ENCODE data around the gene CD1D. TPM values are rescaled to one million over a fixed set of nuclear protein-coding genes. Genes with fewer than 3 reads are reported as not detected.

CD1D gene
- total and polyA plus RNA-seq, 10 donors = 14.7 to 62.8 (median 24.1) TPM

DNA sequence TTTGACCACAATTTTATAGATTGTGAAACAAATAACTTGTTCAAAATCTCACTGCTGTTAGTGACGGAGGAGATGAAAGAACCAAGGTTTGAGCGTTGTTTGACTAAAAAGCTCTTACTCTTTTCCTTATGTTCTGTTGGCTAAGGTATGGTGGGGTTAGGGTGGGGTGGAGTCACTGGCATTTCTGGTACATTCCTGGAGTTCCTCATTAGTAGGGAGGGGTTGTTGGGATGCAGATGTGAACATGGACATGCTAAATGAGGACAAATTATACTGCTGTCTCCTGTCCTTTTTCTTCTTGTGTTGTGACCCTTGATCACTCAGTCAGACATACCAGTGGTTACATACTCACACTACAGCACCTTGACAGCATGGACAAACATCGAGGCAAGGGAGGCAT is 26.2 kb upstream of the CD1D start:
- 80 to 90% (median 86%) methylated on average over 3 of the region's 3 CpGs for WGBS, 5 donors
- TF ChIP-seq POLR2A (IDR thresholded peaks at IDR 0.05) (no peak), POLR2AphosphoS5 (IDR thresholded peaks at IDR 0.05) (no peak)
- TF ChIP-seq, protein P1, sequence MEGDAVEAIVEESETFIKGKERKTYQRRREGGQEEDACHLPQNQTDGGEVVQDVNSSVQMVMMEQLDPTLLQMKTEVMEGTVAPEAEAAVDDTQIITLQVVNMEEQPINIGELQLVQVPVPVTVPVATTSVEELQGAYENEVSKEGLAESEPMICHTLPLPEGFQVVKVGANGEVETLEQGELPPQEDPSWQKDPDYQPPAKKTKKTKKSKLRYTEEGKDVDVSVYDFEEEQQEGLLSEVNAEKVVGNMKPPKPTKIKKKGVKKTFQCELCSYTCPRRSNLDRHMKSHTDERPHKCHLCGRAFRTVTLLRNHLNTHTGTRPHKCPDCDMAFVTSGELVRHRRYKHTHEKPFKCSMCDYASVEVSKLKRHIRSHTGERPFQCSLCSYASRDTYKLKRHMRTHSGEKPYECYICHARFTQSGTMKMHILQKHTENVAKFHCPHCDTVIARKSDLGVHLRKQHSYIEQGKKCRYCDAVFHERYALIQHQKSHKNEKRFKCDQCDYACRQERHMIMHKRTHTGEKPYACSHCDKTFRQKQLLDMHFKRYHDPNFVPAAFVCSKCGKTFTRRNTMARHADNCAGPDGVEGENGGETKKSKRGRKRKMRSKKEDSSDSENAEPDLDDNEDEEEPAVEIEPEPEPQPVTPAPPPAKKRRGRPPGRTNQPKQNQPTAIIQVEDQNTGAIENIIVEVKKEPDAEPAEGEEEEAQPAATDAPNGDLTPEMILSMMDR (IDR thresholded peaks at IDR 0.05 in 8 of 11, conservative IDR thresholded peaks at IDR 0.05 in 3 of 11) = no peak
- intact Hi-C loops (cut with DNase I; ENCODE audit: low total_unique reads) = no loop called here

DNA sequence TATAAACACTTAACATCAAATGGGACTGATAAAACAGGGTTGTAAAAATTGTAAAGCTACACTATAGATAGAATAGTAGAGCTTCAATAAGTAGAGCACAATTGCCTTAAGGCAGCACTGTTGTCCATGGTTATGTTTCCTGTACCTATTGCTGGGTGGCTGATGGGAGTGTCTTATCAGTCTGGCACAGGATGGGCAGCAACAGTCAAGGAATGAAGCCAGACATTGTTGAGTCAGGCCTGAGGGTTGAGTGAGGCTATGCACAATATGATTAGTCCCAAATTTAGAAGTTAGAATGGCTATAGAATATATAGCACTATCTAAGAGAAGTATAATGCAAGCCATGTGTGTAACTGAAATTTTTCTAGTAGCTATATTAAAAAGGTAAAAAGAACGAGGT is 25.0 kb upstream of the CD1D start:
- intact Hi-C loops (cut with DNase I; ENCODE audit: low total_unique reads) = no loop called here
- no peak for DNase-seq
- no peak for TF ChIP-seq POLR2A (IDR thresholded peaks at IDR 0.05)
- TF ChIP-seq, protein P1 (IDR thresholded peaks at IDR 0.05 in 8 of 11, conservative IDR thresholded peaks at IDR 0.05 in 3 of 11) = no peak
- no peak for TF ChIP-seq POLR2AphosphoS5 (IDR thresholded peaks at IDR 0.05)
- WGBS, 5 donors = 79 to 100% (median 85%) methylated on average over 1 of the region's 1 CpG
- Histone ChIP-seq H3K4me1 (peaks cover 0 to 33% (median 11%) of the 10 kb centered on the region in 6 donors), H3K27me3 (replicated peaks in 1 of 7) (no peaks in the 10 kb centered on the region), H3K4me3 (no peak overlapping the region), H3K9me3 (no peaks in the 10 kb centered on the region), H3K36me3 (no peaks in the 10 kb centered on the region), H3K27ac (no peak overlapping the region)

More for the DNA sequence above, 26.2 kb upstream of the CD1D start:
- DNase-seq = no peak
- Histone ChIP-seq H3K36me3 (no peaks in the 10 kb centered on the region), H3K9me3 (no peaks in the 10 kb centered on the region), H3K4me3 (no peak overlapping the region), H3K4me1 (peaks cover 9 to 33% (median 19%) of the 10 kb centered on the region in 6 donors), H3K27me3 (replicated peaks in 1 of 7) (no peaks in the 10 kb centered on the region), H3K27ac (peak overlapping the region in 2 of 8 donors; percentile 37 to 47)

DNA sequence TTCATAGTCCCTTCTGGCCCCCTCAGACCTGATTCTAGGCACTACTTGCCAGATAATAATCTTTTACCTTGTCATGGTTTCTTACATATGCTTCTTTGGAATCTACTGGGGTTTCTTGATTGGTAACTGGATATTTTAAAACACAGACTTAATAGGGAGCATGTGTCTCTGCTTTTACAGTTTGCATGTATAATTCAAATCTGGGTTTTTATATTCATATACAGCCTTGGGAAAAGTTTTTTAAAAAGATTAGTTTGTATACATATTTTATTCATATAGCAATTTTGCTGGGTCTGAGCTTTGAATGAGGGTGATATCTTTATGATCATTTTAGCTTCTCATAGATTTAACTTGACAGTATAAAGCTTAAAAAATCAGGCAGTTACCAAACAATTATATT is 21.1 kb upstream of the CD1D start:
- no peak overlapping the region for H3K27ac ChIP-seq

DNA sequence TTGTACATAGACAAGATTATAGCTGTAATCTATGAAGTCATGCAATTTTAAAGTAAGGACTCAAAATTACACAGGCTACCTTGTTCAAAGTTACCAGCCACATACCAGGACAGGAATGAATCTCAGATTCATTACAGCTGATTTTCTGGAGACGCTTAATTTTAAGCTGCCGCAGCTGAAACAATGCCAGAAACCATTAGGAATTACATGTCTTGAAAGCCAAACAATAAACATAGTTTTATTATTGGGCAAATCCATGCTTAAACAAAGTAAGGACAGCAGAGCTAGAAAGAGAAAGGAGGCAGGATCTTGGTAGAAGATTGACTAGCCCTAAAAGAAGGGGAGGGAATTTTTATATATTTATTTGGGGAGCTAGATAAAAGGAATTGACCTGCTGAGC is 19.2 kb upstream of the CD1D start:
- WGBS, 5 donors = 81 to 95% (median 83%) methylated on average over 2 of the region's 2 CpGs
- H3K4me3 ChIP-seq = no peak overlapping the region
- H3K27ac ChIP-seq = no peak overlapping the region
- intact Hi-C loops (cut with DNase I; ENCODE audit: low total_unique reads) = no loop called here
- DNase-seq = no peak
- H3K9me3 ChIP-seq = no peaks in the 10 kb centered on the region
- TF ChIP-seq POLR2A (IDR thresholded peaks at IDR 0.05) = no peak
- TF ChIP-seq, protein P1 (IDR thresholded peaks at IDR 0.05 in 8 of 11, conservative IDR thresholded peaks at IDR 0.05 in 3 of 11) = no peak
- H3K4me1 ChIP-seq = peaks cover 0 to 43% (median 16%) of the 10 kb centered on the region in 6 donors
- H3K36me3 ChIP-seq = no peaks in the 10 kb centered on the region
- H3K27me3 ChIP-seq (replicated peaks in 1 of 7) = no peaks in the 10 kb centered on the region

More for the DNA sequence above, 21.1 kb upstream of the CD1D start:
- H3K4me1 ChIP-seq = peaks cover 0 to 43% (median 16%) of the 10 kb centered on the region in 6 donors
- H3K36me3 ChIP-seq = no peaks in the 10 kb centered on the region
- H3K4me3 ChIP-seq = no peak overlapping the region
- H3K9me3 ChIP-seq = no peaks in the 10 kb centered on the region
- intact Hi-C loops (cut with DNase I; ENCODE audit: low total_unique reads) = no loop called here
- DNase-seq = no peak
- TF ChIP-seq, protein P1 (IDR thresholded peaks at IDR 0.05 in 8 of 11, conservative IDR thresholded peaks at IDR 0.05 in 3 of 11) = no peak
- no peak for TF ChIP-seq POLR2AphosphoS5 (IDR thresholded peaks at IDR 0.05)
- TF ChIP-seq POLR2A (IDR thresholded peaks at IDR 0.05) = no peak
- no peaks in the 10 kb centered on the region for H3K27me3 ChIP-seq (replicated peaks in 1 of 7)

Data from spleen (tissue), 11 donors.